Endothelial cell of umbilical vein (primary cell): Measurements from ENCODE around the gene RNF138. TPM values are rescaled to one million over a fixed set of nuclear protein-coding genes. Genes with fewer than 3 reads are reported as not detected.

ENCODE experiments used
- BruUV-seq: library from RNA; stranded (reverse); fragments of 400-500 nt; replicated peaks from 2 replicates; lab custom pipeline; 2021; lab: Mats Ljungman, UMichigan
- CTCF ChIA-PET: fragments of 300-600, 350-600 bp; sonication (Branson Sonifier 250); formaldehyde crosslinking; loops from one replicate; lab custom pipeline; 2021; ENCODE audit warnings: antibody characterized with exemption, inconsistent platforms; lab: Charles Lee
- POLR2A ChIA-PET: fragments of 300-600, 350-600 bp; sonication (Branson Sonifier 250); formaldehyde crosslinking; loops from one replicate; lab custom pipeline; 2021; ENCODE audit warnings: antibody characterized with exemption, inconsistent platforms; lab: Charles Lee
- DNase-seq: peaks from one replicate; pipeline ENCODE4 v3.0.0-alpha.2; 2011; ENCODE audit warnings: low read depth, low spot score
- FAIRE-seq: peaks from 2 replicates; lab custom pipeline; 2011; peaks lifted over from hg19 to GRCh38; lab: Jason Lieb, UNC
- H2AFZ ChIP-seq: 2 replicates; pipeline ENCODE4 v1.6.0; 2012; ENCODE audit warnings: low read depth, low read length, control low read depth, inconsistent platforms
- H3K27ac ChIP-seq: 2 replicates; pipeline ENCODE4 v1.5.1; 2011; ENCODE audit warnings: low read depth, mild to moderate bottlenecking, control low read depth, low read length, moderate library complexity; ENCODE audit not compliant: insufficient read depth
- H3K27me3 ChIP-seq, 2 experiments: 2 replicates each; pipeline versions ENCODE4 v1.6.0 to v1.6.1; 2011; ENCODE audit warnings: low read length in 2 of 2, mixed read lengths in 1 of 2; ENCODE audit not compliant: control insufficient read depth in 2 of 2, insufficient read depth in 2 of 2
- H3K36me3 ChIP-seq, 2 experiments: 2 replicates in 1 of 2; 3 replicates in 1 of 2; pipeline ENCODE4 v1.5.1; 2011; ENCODE audit warnings: low read length in 2 of 2, mild to moderate bottlenecking in 1 of 2, moderate library complexity in 1 of 2; ENCODE audit not compliant: control insufficient read depth in 2 of 2, insufficient read depth in 2 of 2; ENCODE audit errors: extremely low read depth in 1 of 2
- H3K4me1 ChIP-seq: 3 replicates; pipeline ENCODE4 v1.5.1; 2011; ENCODE audit warnings: mild to moderate bottlenecking, low read length; ENCODE audit not compliant: control insufficient read depth, insufficient read depth; ENCODE audit errors: extremely low read depth
- H3K4me2 ChIP-seq: 2 replicates; pipeline ENCODE4 v1.6.1; 2011; ENCODE audit warnings: low read length, control low read depth, mixed read lengths; ENCODE audit not compliant: insufficient read depth
- H3K4me3 ChIP-seq, 3 experiments: fragments of 200-600 bp in 1 of 3; sonication (generic), shearing (Covaris generic) in 1 of 3; replicated peaks in 1 of 3; 2 replicates each; pipeline ENCODE4 v1.5.1; 2011 to 2016; ENCODE audit warnings: control low read depth in 3 of 3, low read length in 3 of 3, mild to moderate bottlenecking in 2 of 3, inconsistent platforms in 1 of 3, low read depth in 1 of 3, moderate library complexity in 1 of 3; ENCODE audit not compliant: insufficient read depth in 1 of 3
- H3K79me2 ChIP-seq: 2 replicates; pipeline ENCODE4 v1.6.0; 2012; ENCODE audit warnings: low read length, inconsistent platforms; ENCODE audit not compliant: control insufficient read depth, insufficient read depth
- H3K9ac ChIP-seq: replicated peaks from 2 replicates; pipeline ENCODE3; 2011; ENCODE audit warnings: low read length, control low read depth; ENCODE audit not compliant: insufficient read depth; ENCODE audit errors: extremely low read depth
- H3K9me1 ChIP-seq: replicated peaks from 3 replicates; pipeline ENCODE4 v1.6.0; 2011; ENCODE audit warnings: mild to moderate bottlenecking, low read length; ENCODE audit not compliant: control insufficient read depth, insufficient read depth; ENCODE audit errors: extremely low read depth
- H3K9me3 ChIP-seq: replicated peaks from 2 replicates; pipeline ENCODE4 v1.5.1; 2012; ENCODE audit warnings: low read length, inconsistent platforms; ENCODE audit not compliant: control insufficient read depth, insufficient read depth
- H4K20me1 ChIP-seq: replicated peaks from 2 replicates; pipeline ENCODE3; 2011; ENCODE audit warnings: mild to moderate bottlenecking, low read length; ENCODE audit not compliant: control insufficient read depth, insufficient read depth; ENCODE audit errors: extremely low read depth
- EZH2 ChIP-seq: IDR thresholded peaks from 2 replicates; pipeline ENCODE4 v1.6.1; 2012; ENCODE audit warnings: borderline replicate concordance, low read depth, mild to moderate bottlenecking, moderate library complexity, low read length, inconsistent platforms; ENCODE audit not compliant: severe bottlenecking
- FOS ChIP-seq: IDR thresholded peaks from 2 replicates; pipeline ENCODE4 v1.6.1; 2011; ENCODE audit warnings: mild to moderate bottlenecking, low read length, moderate library complexity, borderline replicate concordance; ENCODE audit not compliant: insufficient read depth
- MYC ChIP-seq: IDR thresholded peaks from one replicate; pipeline ENCODE4 v1.6.1; 2011; ENCODE audit warnings: mild to moderate bottlenecking, low read depth, low read length
- POLR2A ChIP-seq: IDR thresholded peaks from 2 replicates; pipeline ENCODE4 v1.6.1; 2012; ENCODE audit warnings: low read depth, mild to moderate bottlenecking, control low read depth, low read length
- POLR2AphosphoS5 ChIP-seq: IDR thresholded peaks from 2 replicates; pipeline ENCODE4 v1.6.1; 2012; ENCODE audit warnings: low read depth, mild to moderate bottlenecking, control low read depth, low read length, moderate library complexity; ENCODE audit not compliant: insufficient read depth
- dilution Hi-C: fragments of 300-500 bp; cut with MboI; formaldehyde crosslinking; loops from one replicate; pipeline ENCODE4 v1.15.0; 2019; ENCODE audit warnings: low sequenced_read_pairs; ENCODE audit not compliant: extremely low pct_ligation_motif_present
- intact Hi-C: fragments of 100-400 bp; cut with micrococcal nuclease; formaldehyde crosslinking; loops from one replicate; pipeline ENCODE4 v1.10.0; 2022
- polyA plus RNA-seq, 4 experiments: library from polyadenylated mRNA; depleted of rRNA in 3 of 4; stranded (reverse) in 3 of 4; unstranded in 1 of 4; fragments of >200 nt; gene quantifications; 2 replicates each; pipeline versions ENCODE4 v1.2.1 to v1.2.3, GENCODE V29; 2011 to 2012; ENCODE audit warnings: missing spikeins in 1 of 4
- total RNA-seq: library from RNA; stranded (reverse); gene quantifications from 2 replicates; pipeline ENCODE4 v1.2.3, GENCODE V29; 2021
- TF ChIP-seq, protein P1 (sequence below), 2 donors: IDR thresholded peaks; 1 replicate in 1 of 2; 2 replicates in 1 of 2; pipeline ENCODE4 v1.5.1; 2011; ENCODE audit warnings: low read length in 2 of 2, mild to moderate bottlenecking in 2 of 2, moderate library complexity in 2 of 2, control low read depth in 1 of 2, inconsistent platforms in 1 of 2, low read depth in 1 of 2; ENCODE audit not compliant: insufficient read depth in 1 of 2; ENCODE audit errors: extremely low read depth in 1 of 2
- TF ChIP-seq, protein P2 (sequence below): IDR thresholded peaks from 2 replicates; pipeline ENCODE4 v1.6.1; 2011; ENCODE audit not compliant: insufficient read depth, insufficient read length

The RNF138 gene
- total and polyA plus RNA-seq, 2 donors (not counting 3 experiments of a cell fraction or from before 2014, with no cell fraction given): 14.7 to 24.6 TPM

DNA sequence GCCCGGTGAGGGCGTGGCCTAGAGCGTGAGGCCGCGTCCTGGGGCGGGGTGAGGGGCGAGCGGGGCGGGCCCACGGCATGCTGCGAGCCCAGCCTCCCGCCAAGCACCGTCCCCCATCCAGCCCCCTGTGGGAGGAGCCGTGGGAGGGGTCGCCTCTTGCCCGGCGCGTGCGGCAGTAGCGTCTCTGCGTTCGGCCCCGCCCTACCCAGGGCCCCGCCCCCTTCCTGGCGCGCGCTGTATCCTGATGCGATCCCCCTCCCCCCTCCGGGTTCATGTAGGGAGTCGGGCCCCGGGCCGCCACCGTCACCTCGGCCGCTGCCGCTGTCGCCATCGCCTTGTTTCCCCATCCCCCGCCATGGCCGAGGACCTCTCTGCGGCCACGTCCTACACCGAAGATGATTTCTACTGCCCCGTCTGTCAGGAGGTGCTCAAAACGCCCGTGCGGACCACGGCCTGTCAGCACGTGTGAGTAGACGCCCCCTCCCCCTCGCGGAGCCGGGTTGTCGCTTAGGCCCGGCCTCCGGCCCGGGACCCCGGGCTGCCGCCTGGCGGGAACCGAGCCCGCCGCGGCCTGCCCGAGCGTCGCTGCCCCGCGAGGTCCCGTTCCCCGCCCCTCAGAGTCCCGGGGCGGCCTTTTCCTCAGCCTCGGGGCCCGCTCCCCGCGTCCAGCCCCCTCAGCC, 888 bp downstream of the RNF138 start:
- Histone ChIP-seq H2AFZ (peak overlapping the region; percentile 95), H3K9me1 (no peaks in the 10 kb centered on the region), H3K4me2 (peak overlapping the region; percentile 95), H4K20me1 (peaks cover 5% of the 10 kb centered on the region), H3K9me3 (no peaks in the 10 kb centered on the region), H3K9ac (peak overlapping the region; percentile 97), H3K79me2 (peaks cover 51% of the 10 kb centered on the region), H3K4me3 (peak overlapping the region; percentile 30 to 88 (median 81)), H3K4me1 (peaks cover 12% of the 10 kb centered on the region), H3K27me3 (no peaks in the 10 kb centered on the region), H3K27ac (peak overlapping the region; percentile 95), H3K36me3 (no peaks in the 10 kb centered on the region)
- peak; percentile 98 for DNase-seq
- dilution Hi-C loops: no loop called here
- ChIA-PET POLR2A (no interaction called here), CTCF (interaction anchor here (0.8 to 1.5 kb wide), 6 partner anchors 16 to 457 kb away, joined by 3 to 5 read pairs (median 4); partner anchors contain the start of genes GAREM1 and TRAPPC8)
- intact Hi-C loops: loop anchor here (1.0 to 5.0 kb wide), 4 partner anchors 73 to 410 kb away; partner anchors contain the start of genes B4GALT6, GAREM1 and TRAPPC8
- peak; percentile 59 for TF ChIP-seq POLR2AphosphoS5
- TF ChIP-seq MYC: peak; percentile 63
- no peak for TF ChIP-seq EZH2
- no peak for TF ChIP-seq FOS
- TF ChIP-seq POLR2A: peak; percentile 73
- TF ChIP-seq, protein P1, sequence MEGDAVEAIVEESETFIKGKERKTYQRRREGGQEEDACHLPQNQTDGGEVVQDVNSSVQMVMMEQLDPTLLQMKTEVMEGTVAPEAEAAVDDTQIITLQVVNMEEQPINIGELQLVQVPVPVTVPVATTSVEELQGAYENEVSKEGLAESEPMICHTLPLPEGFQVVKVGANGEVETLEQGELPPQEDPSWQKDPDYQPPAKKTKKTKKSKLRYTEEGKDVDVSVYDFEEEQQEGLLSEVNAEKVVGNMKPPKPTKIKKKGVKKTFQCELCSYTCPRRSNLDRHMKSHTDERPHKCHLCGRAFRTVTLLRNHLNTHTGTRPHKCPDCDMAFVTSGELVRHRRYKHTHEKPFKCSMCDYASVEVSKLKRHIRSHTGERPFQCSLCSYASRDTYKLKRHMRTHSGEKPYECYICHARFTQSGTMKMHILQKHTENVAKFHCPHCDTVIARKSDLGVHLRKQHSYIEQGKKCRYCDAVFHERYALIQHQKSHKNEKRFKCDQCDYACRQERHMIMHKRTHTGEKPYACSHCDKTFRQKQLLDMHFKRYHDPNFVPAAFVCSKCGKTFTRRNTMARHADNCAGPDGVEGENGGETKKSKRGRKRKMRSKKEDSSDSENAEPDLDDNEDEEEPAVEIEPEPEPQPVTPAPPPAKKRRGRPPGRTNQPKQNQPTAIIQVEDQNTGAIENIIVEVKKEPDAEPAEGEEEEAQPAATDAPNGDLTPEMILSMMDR (IDR thresholded peaks at IDR 0.05; ENCODE audit: extremely low read depth in 1 of 2, insufficient read depth in 1 of 2, low read depth in 1 of 2, low read length in 2 of 2): no peak
- TF ChIP-seq, protein P2, sequence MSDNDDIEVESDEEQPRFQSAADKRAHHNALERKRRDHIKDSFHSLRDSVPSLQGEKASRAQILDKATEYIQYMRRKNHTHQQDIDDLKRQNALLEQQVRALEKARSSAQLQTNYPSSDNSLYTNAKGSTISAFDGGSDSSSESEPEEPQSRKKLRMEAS: peak; percentile 21
- TSS peak; percentile 37 for BruUV-seq
- peak; percentile 97 for FAIRE-seq
